Fibroblast of lung (primary cell): ENCODE data around the gene ST3GAL4. TPM values are rescaled to one million over a fixed set of nuclear protein-coding genes. Genes with fewer than 3 reads are reported as not detected.

Experiments
- DNase-seq, 2 donors: peaks; one replicate each; pipeline versions ENCODE4 v3.0.0 to v3.0.0-alpha.2; 2010; ENCODE audit warnings: low read depth in 2 of 2
- H2AFZ ChIP-seq: 2 replicates; pipeline ENCODE4 v1.5.1; 2012; ENCODE audit warnings: low read length, control low read depth, inconsistent platforms
- H3K27ac ChIP-seq: 2 replicates; pipeline ENCODE4 v1.5.1; 2011; ENCODE audit warnings: low read length, control low read depth; ENCODE audit not compliant: insufficient read depth
- H3K27me3 ChIP-seq: 2 replicates; pipeline ENCODE4 v1.5.1; 2011; ENCODE audit warnings: mild to moderate bottlenecking, low read length; ENCODE audit not compliant: control insufficient read depth, insufficient read depth
- H3K36me3 ChIP-seq: 2 replicates; pipeline ENCODE4 v1.5.1; 2011; ENCODE audit warnings: low read length; ENCODE audit not compliant: control insufficient read depth, insufficient read depth
- H3K4me1 ChIP-seq: 2 replicates; pipeline ENCODE4 v1.5.1; 2011; ENCODE audit warnings: low read length; ENCODE audit not compliant: control insufficient read depth, insufficient read depth; ENCODE audit errors: extremely low read depth
- H3K4me2 ChIP-seq: 2 replicates; pipeline ENCODE4 v1.5.1; 2011; ENCODE audit warnings: low read length, control low read depth; ENCODE audit not compliant: insufficient read depth; ENCODE audit errors: extremely low read depth
- H3K4me3 ChIP-seq, 4 experiments: fragments of 200-600 bp in 1 of 4; sonication (generic) in 1 of 4; replicated peaks in 1 of 4; 2 replicates each; pipeline ENCODE4 v1.5.1; 2011 to 2016; ENCODE audit warnings: low read length in 4 of 4, low read depth in 3 of 4, mild to moderate bottlenecking in 3 of 4, control low read depth in 2 of 4, inconsistent platforms in 1 of 4, mixed read lengths in 1 of 4; ENCODE audit not compliant: insufficient read depth in 1 of 4; ENCODE audit errors: control extremely low read depth in 1 of 4
- H3K79me2 ChIP-seq: 2 replicates; pipeline ENCODE4 v1.5.1; 2012; ENCODE audit warnings: mild to moderate bottlenecking, low read length, inconsistent platforms; ENCODE audit not compliant: control insufficient read depth, insufficient read depth
- H3K9ac ChIP-seq: 2 replicates; pipeline ENCODE4 v1.5.1; 2011; ENCODE audit warnings: mild to moderate bottlenecking, low read length, control low read depth; ENCODE audit not compliant: insufficient read depth
- H3K9me3 ChIP-seq: 2 replicates; pipeline ENCODE4 v1.5.1; 2012; ENCODE audit warnings: low read depth, low read length; ENCODE audit not compliant: control insufficient read depth, insufficient read depth
- H4K20me1 ChIP-seq: 2 replicates; pipeline ENCODE4 v1.5.1; 2011; ENCODE audit warnings: low read length; ENCODE audit not compliant: control insufficient read depth, insufficient read depth; ENCODE audit errors: extremely low read depth
- EZH2 ChIP-seq: IDR thresholded peaks from 2 replicates; pipeline ENCODE4 v1.5.1; 2012; ENCODE audit warnings: low read length, control low read depth, mild to moderate bottlenecking; ENCODE audit errors: missing control alignments
- polyA plus RNA-seq, 2 donors: library from polyadenylated mRNA; depleted of rRNA in 1 of 2; stranded (reverse) in 1 of 2; unstranded in 1 of 2; fragments of >200 nt; gene quantifications; 2 replicates each; pipeline ENCODE4 v1.2.1, GENCODE V29; 2011 to 2012; ENCODE audit warnings: missing spikeins in 1 of 2
- total RNA-seq: library from RNA; depleted of rRNA; stranded (reverse); fragments of >200 nt; gene quantifications from 2 replicates; pipeline ENCODE4 v1.2.1, GENCODE V29; 2014
- TF ChIP-seq, protein P1 (sequence below), 2 donors: IDR thresholded peaks in 1 of 2; conservative IDR thresholded peaks in 1 of 2; 1 replicate in 1 of 2; 2 replicates in 1 of 2; pipeline ENCODE4 v1.5.1; 2011 to 2012; ENCODE audit warnings: low read length in 2 of 2, control low read depth in 1 of 2, inconsistent platforms in 1 of 2, low read depth in 1 of 2, mild to moderate bottlenecking in 1 of 2

ST3GAL4 gene
- total and polyA plus RNA-seq, 2 donors (not counting 1 experiment from before 2014, with no cell fraction given), result 16.7 to 36.8 TPM

- no peaks in the 10 kb centered on the region for H3K9me3 ChIP-seq
- H3K27ac ChIP-seq, result no peak overlapping the region
- H3K27me3 ChIP-seq, result no peaks in the 10 kb centered on the region
- H3K4me1 ChIP-seq, result peaks cover 13% of the 10 kb centered on the region
- H3K9ac ChIP-seq, result no peak overlapping the region
- TF ChIP-seq, protein P1, sequence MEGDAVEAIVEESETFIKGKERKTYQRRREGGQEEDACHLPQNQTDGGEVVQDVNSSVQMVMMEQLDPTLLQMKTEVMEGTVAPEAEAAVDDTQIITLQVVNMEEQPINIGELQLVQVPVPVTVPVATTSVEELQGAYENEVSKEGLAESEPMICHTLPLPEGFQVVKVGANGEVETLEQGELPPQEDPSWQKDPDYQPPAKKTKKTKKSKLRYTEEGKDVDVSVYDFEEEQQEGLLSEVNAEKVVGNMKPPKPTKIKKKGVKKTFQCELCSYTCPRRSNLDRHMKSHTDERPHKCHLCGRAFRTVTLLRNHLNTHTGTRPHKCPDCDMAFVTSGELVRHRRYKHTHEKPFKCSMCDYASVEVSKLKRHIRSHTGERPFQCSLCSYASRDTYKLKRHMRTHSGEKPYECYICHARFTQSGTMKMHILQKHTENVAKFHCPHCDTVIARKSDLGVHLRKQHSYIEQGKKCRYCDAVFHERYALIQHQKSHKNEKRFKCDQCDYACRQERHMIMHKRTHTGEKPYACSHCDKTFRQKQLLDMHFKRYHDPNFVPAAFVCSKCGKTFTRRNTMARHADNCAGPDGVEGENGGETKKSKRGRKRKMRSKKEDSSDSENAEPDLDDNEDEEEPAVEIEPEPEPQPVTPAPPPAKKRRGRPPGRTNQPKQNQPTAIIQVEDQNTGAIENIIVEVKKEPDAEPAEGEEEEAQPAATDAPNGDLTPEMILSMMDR (conservative IDR thresholded peaks at IDR 0.05 in 1 of 2, IDR thresholded peaks at IDR 0.05 in 1 of 2; ENCODE audit: low read depth in 1 of 2, low read length in 2 of 2), result no peak
- no peak for TF ChIP-seq EZH2
- no peaks in the 10 kb centered on the region for H3K36me3 ChIP-seq
- no peak overlapping the region for H2AFZ ChIP-seq
- DNase-seq, result no peak
- no peaks in the 10 kb centered on the region for H3K79me2 ChIP-seq
- no peak overlapping the region for H3K4me3 ChIP-seq
- no peak overlapping the region for H3K4me2 ChIP-seq
- H4K20me1 ChIP-seq, result no peaks in the 10 kb centered on the region
These were observed 65.3 kb downstream of the ST3GAL4 start for GRCh38 chr11:126420698-126421256.

DNA sequence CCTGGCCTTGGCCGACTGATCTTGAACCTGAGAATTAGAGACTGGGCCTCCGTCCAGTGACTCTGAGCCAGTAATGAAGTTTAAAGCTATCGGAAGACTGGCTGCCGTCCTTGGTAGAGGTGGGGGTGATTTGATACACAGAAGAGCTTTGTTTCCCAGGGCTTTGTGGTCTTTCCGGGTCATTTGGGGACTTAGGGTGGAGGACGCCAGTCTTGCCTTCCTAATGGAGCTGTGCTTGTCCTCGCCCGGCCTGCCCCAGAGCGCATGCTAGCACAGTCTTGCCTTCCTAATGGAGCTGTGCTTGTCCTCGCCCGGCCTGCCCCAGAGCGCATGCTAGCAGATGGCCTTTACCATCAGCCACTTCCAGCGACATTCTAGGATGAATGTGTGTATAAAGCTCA lies 65.8 kb downstream of the ST3GAL4 start:
- no peak overlapping the region for H3K9ac ChIP-seq
- no peak overlapping the region for H3K4me3 ChIP-seq
- no peaks in the 10 kb centered on the region for H3K36me3 ChIP-seq
- H3K4me1 ChIP-seq, result peaks cover 8% of the 10 kb centered on the region
- H3K27ac ChIP-seq, result no peak overlapping the region
- no peaks in the 10 kb centered on the region for H3K9me3 ChIP-seq
- no peak overlapping the region for H3K4me2 ChIP-seq
- no peak overlapping the region for H2AFZ ChIP-seq
- DNase-seq, result no peak
- TF ChIP-seq, protein P1 (conservative IDR thresholded peaks at IDR 0.05 in 1 of 2, IDR thresholded peaks at IDR 0.05 in 1 of 2; ENCODE audit: low read depth in 1 of 2, low read length in 2 of 2), result no peak
- no peak for TF ChIP-seq EZH2
- no peaks in the 10 kb centered on the region for H3K79me2 ChIP-seq
- no peaks in the 10 kb centered on the region for H4K20me1 ChIP-seq
- H3K27me3 ChIP-seq, result no peaks in the 10 kb centered on the region

- Histone ChIP-seq H3K4me3 (no peak overlapping the region), H3K4me1 (peaks cover 2% of the 10 kb centered on the region), H3K9ac (no peak overlapping the region), H3K27me3 (no peaks in the 10 kb centered on the region), H3K4me2 (no peak overlapping the region), H2AFZ (no peak overlapping the region), H3K27ac (no peak overlapping the region), H4K20me1 (no peaks in the 10 kb centered on the region), H3K79me2 (no peaks in the 10 kb centered on the region), H3K36me3 (no peaks in the 10 kb centered on the region), H3K9me3 (no peaks in the 10 kb centered on the region)
- TF ChIP-seq, protein P1 (conservative IDR thresholded peaks at IDR 0.05 in 1 of 2, IDR thresholded peaks at IDR 0.05 in 1 of 2; ENCODE audit: low read depth in 1 of 2, low read length in 2 of 2), result no peak
- no peak for TF ChIP-seq EZH2
- no peak for DNase-seq
These were observed 67.0 kb downstream of the ST3GAL4 start for GRCh38 chr11:126422446-126422845.
